WTC11 (cell line): ENCODE data around the gene SRRM5. TPM values are rescaled to one million over a fixed set of nuclear protein-coding genes. Genes with fewer than 3 reads are reported as not detected.

ENCODE experiments used
- ETV6 ChIP-seq: sonication (generic); formaldehyde crosslinking; IDR thresholded peaks from 2 replicates; pipeline ENCODE4 v1.8.1; 2022; ENCODE audit warnings: mild to moderate bottlenecking, missing genetic modification reagents
- MXD4 ChIP-seq: fragments of 250-450 bp; sonication (Bioruptor Pico); IDR thresholded peaks from 2 replicates; pipeline ENCODE4 v1.8.0; 2021; ENCODE audit warnings: mild to moderate bottlenecking, moderate library complexity, borderline replicate concordance
- NFE2L1 ChIP-seq: sonication (generic); formaldehyde crosslinking; IDR thresholded peaks from 2 replicates; pipeline ENCODE4 v1.8.1; 2023; ENCODE audit warnings: missing genetic modification reagents
- NR3C1 ChIP-seq: sonication (generic); formaldehyde crosslinking; conservative IDR thresholded peaks from 2 replicates; pipeline ENCODE4 v1.8.1; 2023; ENCODE audit warnings: low read depth, mild to moderate bottlenecking, missing genetic modification reagents
- TP53 ChIP-seq: sonication (generic); formaldehyde crosslinking; IDR thresholded peaks from 2 replicates; pipeline ENCODE4 v1.8.1; 2023; ENCODE audit warnings: mild to moderate bottlenecking, missing genetic modification reagents
- ZNF219 ChIP-seq: sonication (generic); formaldehyde crosslinking; IDR thresholded peaks from 2 replicates; pipeline ENCODE4 v1.8.0; 2023; ENCODE audit warnings: missing genetic modification reagents, mild to moderate bottlenecking, borderline replicate concordance
- ZNF232 ChIP-seq: sonication (generic); formaldehyde crosslinking; IDR thresholded peaks from 2 replicates; pipeline ENCODE4 v1.8.0; 2022; ENCODE audit warnings: mild to moderate bottlenecking, missing genetic modification reagents
- ZNF416 ChIP-seq: fragments of 250-450 bp; sonication (Bioruptor Pico); IDR thresholded peaks from 2 replicates; pipeline ENCODE4 v1.9.0; 2021; ENCODE audit warnings: mild to moderate bottlenecking, inconsistent platforms
- total RNA-seq: library from RNA; stranded (reverse); gene quantifications from 3 replicates; pipeline ENCODE4 v1.2.3, GENCODE V29; 2021
- TF ChIP-seq, protein P1 (sequence below): fragments of 200-600 bp; IDR thresholded peaks from 2 replicates; pipeline ENCODE4 v1.8.0; 2022; ENCODE audit warnings: antibody characterized with exemption
- TF ChIP-seq, protein P2 (sequence below): sonication (generic); formaldehyde crosslinking; conservative IDR thresholded peaks from 2 replicates; pipeline ENCODE4 v1.8.1; 2022; ENCODE audit warnings: mild to moderate bottlenecking, missing genetic modification reagents

Gene SRRM5
- total RNA-seq, 1 experiment from 2014 or later = 0.42 TPM

DNA sequence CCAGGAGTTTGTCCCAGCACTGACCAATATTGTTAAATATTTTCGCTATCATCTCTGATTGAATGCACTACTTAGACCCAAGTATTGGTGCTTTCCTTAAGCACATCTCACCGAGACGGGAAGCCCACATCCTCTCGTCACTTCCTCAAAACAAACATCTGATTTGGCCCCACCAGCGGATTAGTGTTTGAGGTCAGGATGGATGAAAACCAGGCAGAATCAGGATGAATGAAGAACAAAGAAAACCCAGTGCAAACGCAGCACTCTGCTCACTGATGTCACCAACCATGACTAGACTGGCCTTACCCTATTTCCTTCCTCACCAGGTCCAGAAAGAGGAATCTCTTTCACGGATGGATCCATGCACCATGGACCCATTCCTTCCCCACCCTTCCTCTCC lies 52.1 kb downstream of the SRRM5 start (continued):
- no peak for TF ChIP-seq TP53 (CRISPR knock-in tag)
- TF ChIP-seq ZNF219 (CRISPR knock-in tag) = no peak
- TF ChIP-seq MXD4 (CRISPR knock-in tag) = no peak
- TF ChIP-seq ZNF232 = no peak
- no peak for TF ChIP-seq ZNF416
- TF ChIP-seq, protein P1, sequence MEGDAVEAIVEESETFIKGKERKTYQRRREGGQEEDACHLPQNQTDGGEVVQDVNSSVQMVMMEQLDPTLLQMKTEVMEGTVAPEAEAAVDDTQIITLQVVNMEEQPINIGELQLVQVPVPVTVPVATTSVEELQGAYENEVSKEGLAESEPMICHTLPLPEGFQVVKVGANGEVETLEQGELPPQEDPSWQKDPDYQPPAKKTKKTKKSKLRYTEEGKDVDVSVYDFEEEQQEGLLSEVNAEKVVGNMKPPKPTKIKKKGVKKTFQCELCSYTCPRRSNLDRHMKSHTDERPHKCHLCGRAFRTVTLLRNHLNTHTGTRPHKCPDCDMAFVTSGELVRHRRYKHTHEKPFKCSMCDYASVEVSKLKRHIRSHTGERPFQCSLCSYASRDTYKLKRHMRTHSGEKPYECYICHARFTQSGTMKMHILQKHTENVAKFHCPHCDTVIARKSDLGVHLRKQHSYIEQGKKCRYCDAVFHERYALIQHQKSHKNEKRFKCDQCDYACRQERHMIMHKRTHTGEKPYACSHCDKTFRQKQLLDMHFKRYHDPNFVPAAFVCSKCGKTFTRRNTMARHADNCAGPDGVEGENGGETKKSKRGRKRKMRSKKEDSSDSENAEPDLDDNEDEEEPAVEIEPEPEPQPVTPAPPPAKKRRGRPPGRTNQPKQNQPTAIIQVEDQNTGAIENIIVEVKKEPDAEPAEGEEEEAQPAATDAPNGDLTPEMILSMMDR = no peak
- TF ChIP-seq NR3C1 (CRISPR knock-in tag) = no peak
- TF ChIP-seq NFE2L1 (CRISPR knock-in tag) = no peak
- TF ChIP-seq, protein P2, sequence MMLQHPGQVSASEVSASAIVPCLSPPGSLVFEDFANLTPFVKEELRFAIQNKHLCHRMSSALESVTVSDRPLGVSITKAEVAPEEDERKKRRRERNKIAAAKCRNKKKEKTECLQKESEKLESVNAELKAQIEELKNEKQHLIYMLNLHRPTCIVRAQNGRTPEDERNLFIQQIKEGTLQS = no peak
- TF ChIP-seq ETV6 = no peak

Other genes starting within 250 kb of the SRRM5 start
- gene TEX101, start 197.2 kb upstream of the SRRM5 start, total RNA-seq = not detected in 3 replicates
- 2.7 to 3.8 TPM (median 3.1 TPM) in 3 replicates for gene LYPD3, start 146.5 kb upstream of the SRRM5 start, total RNA-seq
- 14.6 to 15.6 TPM (median 14.8 TPM) in 3 replicates for gene PHLDB3, start 107.3 kb upstream of the SRRM5 start, total RNA-seq
- 19.0 to 23.5 TPM (median 21.2 TPM) in 3 replicates for gene ETHE1, start 84.9 kb upstream of the SRRM5 start, total RNA-seq
- 0.13 to 0.25 TPM in 2 of 3 replicates, not detected in the other for gene ZNF575, start 78.9 kb upstream of the SRRM5 start, total RNA-seq
- 46.5 to 50.8 TPM (median 48.3 TPM) in 3 replicates for gene XRCC1, start 36.6 kb upstream of the SRRM5 start, total RNA-seq
- gene PINLYP, start 36.3 kb upstream of the SRRM5 start, total RNA-seq = 6.4 to 11.3 TPM (median 10.6 TPM) in 3 replicates
- gene IRGQ, start 16.0 kb upstream of the SRRM5 start, total RNA-seq = 33.6 to 38.1 TPM (median 35.5 TPM) in 3 replicates
- 15.9 to 18.5 TPM (median 16.5 TPM) in 3 replicates for gene ZNF576, start 15.5 kb upstream of the SRRM5 start, total RNA-seq
- 19.2 to 20.1 TPM (median 20.0 TPM) in 3 replicates for gene ZNF428, start 7.5 kb downstream of the SRRM5 start, total RNA-seq
- 12.2 to 13.3 TPM (median 12.4 TPM) in 3 replicates for gene CADM4, start 27.8 kb downstream of the SRRM5 start, total RNA-seq
- 10.5 to 14.4 TPM (median 13.5 TPM) in 3 replicates for gene PLAUR, start 58.1 kb downstream of the SRRM5 start, total RNA-seq
- not detected in 3 replicates for gene IRGC, start 104.0 kb downstream of the SRRM5 start, total RNA-seq
- 25.7 to 39.6 TPM (median 34.3 TPM) in 3 replicates for gene SMG9, start 142.9 kb downstream of the SRRM5 start, total RNA-seq
- gene KCNN4, start 168.9 kb downstream of the SRRM5 start, total RNA-seq = 0.76 to 1.1 TPM (median 0.98 TPM) in 3 replicates
- gene LYPD5, start 190.4 kb downstream of the SRRM5 start, total RNA-seq = 0.39 to 0.78 TPM (median 0.46 TPM) in 3 replicates
- 6.2 to 7.1 TPM (median 6.7 TPM) in 3 replicates for gene ZNF283, start 215.2 kb downstream of the SRRM5 start, total RNA-seq